K562 (cell line): ENCODE data around the gene CAMK1D. TPM values are rescaled to one million over a fixed set of nuclear protein-coding genes. Genes with fewer than 3 reads are reported as not detected.

Experiments
- ATAC-seq: fragments of 200-7000 bp; cut with Tn5 transposase; 3 replicates; pipeline ENCODE4 v1.9.1; 2020; ENCODE audit warnings: moderate library complexity
- BruUV-seq: library from RNA; stranded (reverse); fragments of 400-500 nt; replicated peaks from 2 replicates; lab custom pipeline; 2021; lab: Mats Ljungman, UMichigan
- CTCF ChIA-PET: fragments of 300-600 bp; formaldehyde crosslinking; extraction: SDS; loops from one replicate; lab custom pipeline; 2021; ENCODE audit warnings: low intra/inter-chr PET ratio; lab: Yijun Ruan, JAX
- POLR2A ChIA-PET: fragments of 300-600, 350-650 bp; sonication (Branson Sonifier 250); formaldehyde crosslinking; extraction: SDS; loops from one replicate; lab custom pipeline; 2021; ENCODE audit warnings: antibody characterized with exemption, inconsistent platforms; lab: Yijun Ruan, JAX
- DNase-seq, 4 experiments: peaks; one replicate each; pipeline versions ENCODE4 v3.0.0 to v3.0.0-alpha.2; 2011 to 2018; ENCODE audit warnings: low spot score in 3 of 4, mixed read lengths in 3 of 4; ENCODE audit errors: extremely low read depth in 1 of 4
- FAIRE-seq: peaks from 2 replicates; lab custom pipeline; 2011; peaks lifted over from hg19 to GRCh38; lab: Jason Lieb, UNC
- H2AFZ ChIP-seq: 2 replicates; pipeline ENCODE4 v1.6.0; 2011; ENCODE audit warnings: low read depth, low read length, control low read depth, inconsistent platforms
- H3K27ac ChIP-seq: fragments of 200-600 bp; 3 replicates; pipeline ENCODE4 v1.8.0; 2011; ENCODE audit warnings: low read depth, mild to moderate bottlenecking, control low read depth, inconsistent platforms, low read length, moderate library complexity, mixed read lengths; ENCODE audit errors: extremely low read depth
- H3K27me3 ChIP-seq, 2 experiments: fragments of 300-600 bp in 1 of 2; 2 replicates in 1 of 2; 3 replicates in 1 of 2; pipeline versions ENCODE4 v1.6.0 to v1.8.0; 2011; ENCODE audit warnings: inconsistent platforms in 2 of 2, low read length in 2 of 2, mild to moderate bottlenecking in 1 of 2, mixed read lengths in 1 of 2, moderate library complexity in 1 of 2; ENCODE audit not compliant: control insufficient read depth in 2 of 2, insufficient read depth in 2 of 2
- H3K36me3 ChIP-seq: fragments of 300-600 bp; 3 replicates; pipeline ENCODE4 v1.8.0; 2011; ENCODE audit warnings: mild to moderate bottlenecking, low read length, inconsistent platforms; ENCODE audit not compliant: control insufficient read depth, insufficient read depth
- H3K4me1 ChIP-seq, 2 experiments: fragments of 200-600 bp in 1 of 2; replicated peaks in 1 of 2; 2 replicates in 1 of 2; 3 replicates in 1 of 2; pipeline versions ENCODE4 v1.5.1 to v1.8.0; 2011; ENCODE audit warnings: inconsistent platforms in 2 of 2, low read length in 2 of 2, mild to moderate bottlenecking in 1 of 2, mixed read lengths in 1 of 2, moderate library complexity in 1 of 2; ENCODE audit not compliant: control insufficient read depth in 2 of 2, insufficient read depth in 2 of 2
- H3K4me2 ChIP-seq: 2 replicates; pipeline ENCODE4 v1.6.1; 2011; ENCODE audit warnings: low read length, control low read depth, inconsistent platforms, mixed read lengths; ENCODE audit not compliant: insufficient read depth
- H3K4me3 ChIP-seq: fragments of 200-600 bp; sonication (generic), shearing (Covaris generic); 2 replicates; pipeline ENCODE4 v1.5.1; 2016; ENCODE audit warnings: control low read depth, inconsistent platforms
- H3K79me2 ChIP-seq: fragments of 200-600 bp; 3 replicates; pipeline ENCODE4 v1.8.0; 2011; ENCODE audit warnings: low read length, inconsistent platforms; ENCODE audit not compliant: control insufficient read depth, insufficient read depth
- H3K9ac ChIP-seq, 2 experiments: 2 replicates each; pipeline versions ENCODE4 v1.6.0 to v1.6.1; 2011; ENCODE audit warnings: low read depth in 2 of 2, low read length in 2 of 2, control low read depth in 1 of 2, inconsistent platforms in 1 of 2, mild to moderate bottlenecking in 1 of 2, mixed read lengths in 1 of 2; ENCODE audit not compliant: insufficient read depth in 1 of 2
- H3K9me1 ChIP-seq: one replicate; pipeline ENCODE4 v1.6.0; 2011; ENCODE audit warnings: inconsistent platforms, mild to moderate bottlenecking, low read length, moderate library complexity; ENCODE audit not compliant: control insufficient read depth, insufficient read depth
- H3K9me3 ChIP-seq: replicated peaks from 2 replicates; pipeline ENCODE4 v1.5.1; 2011; ENCODE audit warnings: low read depth, low read length, inconsistent platforms; ENCODE audit not compliant: control insufficient read depth, insufficient read depth
- H4K20me1 ChIP-seq: replicated peaks from 2 replicates; pipeline ENCODE4 v1.6.1; 2011; ENCODE audit warnings: low read length, inconsistent platforms, mixed read lengths; ENCODE audit not compliant: control insufficient read depth, insufficient read depth
- ATF2 ChIP-seq: sonication (generic); formaldehyde crosslinking; IDR thresholded peaks from 2 replicates; pipeline ENCODE4 v1.8.1; 2022; ENCODE audit warnings: missing genetic modification reagents
- CHAMP1 ChIP-seq: fragments of 450-650 bp; IDR thresholded peaks from 2 replicates; pipeline ENCODE4 v1.6.1; 2016; ENCODE audit warnings: mild to moderate bottlenecking
- CREBBP ChIP-seq: IDR thresholded peaks from one replicate; pipeline ENCODE4 v1.6.1; 2012; ENCODE audit warnings: low read depth, mild to moderate bottlenecking, control low read depth, inconsistent platforms, low read length
- CXXC5 ChIP-seq: fragments of 250-450 bp; sonication (Bioruptor Pico); IDR thresholded peaks from 2 replicates; pipeline ENCODE4 v1.8.0; 2022; ENCODE audit warnings: inconsistent platforms, mild to moderate bottlenecking, moderate library complexity
- PHF21A ChIP-seq: fragments of 450-650 bp; IDR thresholded peaks from 2 replicates; pipeline ENCODE4 v1.6.1; 2017; ENCODE audit warnings: low read depth, borderline replicate concordance
- ZFX ChIP-seq: sonication (generic); formaldehyde crosslinking; IDR thresholded peaks from 2 replicates; pipeline ENCODE4 v1.8.0; 2022; ENCODE audit warnings: mild to moderate bottlenecking, missing genetic modification reagents, moderate library complexity
- ZNF23 ChIP-seq: fragments of 250-450 bp; sonication (Bioruptor Pico); IDR thresholded peaks from 2 replicates; pipeline ENCODE4 v1.4.0; 2020; ENCODE audit warnings: mild to moderate bottlenecking
- WGBS: fragments of 100-300 bp; shearing (Covaris generic); methylation state at CpG from one replicate; pipeline ENCODE4 v1.1.6; 2016; ENCODE audit warnings: low coverage, mixed read lengths; ENCODE audit not compliant: insufficient coverage; ENCODE audit errors: missing lambda C conversion rate; 5-methylcytosine and 5-hydroxymethylcytosine counted together
- in situ Hi-C: fragments of 300-500 bp; cut with MboI; formaldehyde crosslinking; loops from 4 replicates; pipeline ENCODE4 v1.15.0; 2018; ENCODE audit warnings: inconsistent platforms, mixed read lengths
- intact Hi-C: fragments of 100-400 bp; cut with micrococcal nuclease; formaldehyde crosslinking; loops from 2 replicates; pipeline ENCODE4 v1.14.2; 2022
- polyA plus RNA-seq, 8 experiments: library from polyadenylated mRNA; depleted of rRNA in 4 of 8; stranded (reverse) in 5 of 8; unstranded in 3 of 8; fragments of >200 nt; fragmentation: Nextera tagmentation in 2 of 8; fragmentation: Illumina TruSeq in 1 of 8; extraction: Ambion mirVana in 2 of 8; extraction: Trizol in 1 of 8; gene quantifications; 2 replicates each; pipeline versions ENCODE4 v1.2.1 to v1.2.3, GENCODE V29; 2011 to 2014; ENCODE audit warnings: inconsistent platforms in 1 of 8, missing spikeins in 1 of 8
- total RNA-seq, 7 experiments: library from RNA; depleted of rRNA in 6 of 7; stranded (reverse); fragments of >200 nt in 6 of 7; fragmentation: Illumina TruSeq in 2 of 7; extraction: Trizol in 2 of 7; gene quantifications; 2 replicates each; pipeline versions ENCODE4 v1.2.1 to v1.2.3, GENCODE V29; 2011 to 2021; ENCODE audit warnings: low replicate concordance in 1 of 7
- TF ChIP-seq, protein P1 (sequence below): fragments of 200-400 bp; formaldehyde crosslinking; IDR thresholded peaks from 2 replicates; pipeline ENCODE4 v1.6.1; 2017; ENCODE audit warnings: mild to moderate bottlenecking, low read depth, low read length, moderate library complexity
- TF ChIP-seq, protein P2 (sequence below): sonication (generic); formaldehyde crosslinking; IDR thresholded peaks from 2 replicates; pipeline ENCODE4 v1.8.1; 2023; ENCODE audit warnings: mild to moderate bottlenecking, missing genetic modification reagents

Gene CAMK1D
- total and polyA plus RNA-seq, 9 of the 15 experiments (the other 6 are each of a cell fraction or from before 2014, with no cell fraction given): 0.12 to 0.24 (median 0.20) TPM; not detected in 5

DNA sequence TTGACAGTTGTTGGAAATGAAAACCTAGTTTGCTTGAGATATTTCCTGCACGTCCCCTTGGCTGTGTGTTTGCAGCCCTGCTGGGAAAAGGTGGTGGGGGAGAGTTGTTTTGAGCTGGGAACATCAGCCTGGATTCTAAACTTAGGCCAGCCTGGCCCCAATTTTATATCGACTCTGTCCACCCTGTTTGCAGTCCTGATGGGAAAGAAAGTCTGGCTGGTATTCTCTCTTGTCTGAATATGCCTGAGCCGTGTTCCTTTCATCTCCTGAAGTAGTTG lies 473.5 kb downstream of the CAMK1D start:
- Histone ChIP-seq H3K9me1 (no peaks in the 10 kb centered on the region), H3K27ac (no peak overlapping the region), H3K36me3 (no peaks in the 10 kb centered on the region), H3K79me2 (no peaks in the 10 kb centered on the region), H3K4me3 (no peak overlapping the region), H3K4me2 (no peak overlapping the region), H3K9me3 (no peaks in the 10 kb centered on the region), H2AFZ (no peak overlapping the region), H3K27me3 (peaks cover 24 to 63% of the 10 kb centered on the region in 2 experiments; a peak in 3 of 5 replicates), H4K20me1 (no peaks in the 10 kb centered on the region; the same call in 1 of the 2 replicates), H3K9ac (no peak overlapping the region), H3K4me1 (no peaks in the 10 kb centered on the region)
- in situ Hi-C loops: no loop called here
- intact Hi-C loops: no loop called here
- TF ChIP-seq CHAMP1 (no peak), PHF21A (no peak), CREBBP (no peak), ZNF23 (CRISPR knock-in tag) (no peak), CXXC5 (CRISPR knock-in tag) (no peak), ATF2 (no peak), ZFX (CRISPR knock-in tag) (no peak)
- TF ChIP-seq, protein P1, sequence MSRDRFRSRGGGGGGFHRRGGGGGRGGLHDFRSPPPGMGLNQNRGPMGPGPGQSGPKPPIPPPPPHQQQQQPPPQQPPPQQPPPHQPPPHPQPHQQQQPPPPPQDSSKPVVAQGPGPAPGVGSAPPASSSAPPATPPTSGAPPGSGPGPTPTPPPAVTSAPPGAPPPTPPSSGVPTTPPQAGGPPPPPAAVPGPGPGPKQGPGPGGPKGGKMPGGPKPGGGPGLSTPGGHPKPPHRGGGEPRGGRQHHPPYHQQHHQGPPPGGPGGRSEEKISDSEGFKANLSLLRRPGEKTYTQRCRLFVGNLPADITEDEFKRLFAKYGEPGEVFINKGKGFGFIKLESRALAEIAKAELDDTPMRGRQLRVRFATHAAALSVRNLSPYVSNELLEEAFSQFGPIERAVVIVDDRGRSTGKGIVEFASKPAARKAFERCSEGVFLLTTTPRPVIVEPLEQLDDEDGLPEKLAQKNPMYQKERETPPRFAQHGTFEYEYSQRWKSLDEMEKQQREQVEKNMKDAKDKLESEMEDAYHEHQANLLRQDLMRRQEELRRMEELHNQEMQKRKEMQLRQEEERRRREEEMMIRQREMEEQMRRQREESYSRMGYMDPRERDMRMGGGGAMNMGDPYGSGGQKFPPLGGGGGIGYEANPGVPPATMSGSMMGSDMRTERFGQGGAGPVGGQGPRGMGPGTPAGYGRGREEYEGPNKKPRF: no peak
- TF ChIP-seq, protein P2, sequence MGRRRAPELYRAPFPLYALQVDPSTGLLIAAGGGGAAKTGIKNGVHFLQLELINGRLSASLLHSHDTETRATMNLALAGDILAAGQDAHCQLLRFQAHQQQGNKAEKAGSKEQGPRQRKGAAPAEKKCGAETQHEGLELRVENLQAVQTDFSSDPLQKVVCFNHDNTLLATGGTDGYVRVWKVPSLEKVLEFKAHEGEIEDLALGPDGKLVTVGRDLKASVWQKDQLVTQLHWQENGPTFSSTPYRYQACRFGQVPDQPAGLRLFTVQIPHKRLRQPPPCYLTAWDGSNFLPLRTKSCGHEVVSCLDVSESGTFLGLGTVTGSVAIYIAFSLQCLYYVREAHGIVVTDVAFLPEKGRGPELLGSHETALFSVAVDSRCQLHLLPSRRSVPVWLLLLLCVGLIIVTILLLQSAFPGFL: no peak
- FAIRE-seq (no peak), DNase-seq (no peak), ATAC-seq (no peak)
- 0% methylated on average over 3 of the region's 3 CpGs for WGBS
- BruUV-seq: no TSS peak
- ChIA-PET CTCF (no interaction called here), POLR2A (interaction anchor here (0.6 kb wide), 1 partner anchor 125 kb away, joined by 3 read pairs; no protein-coding TSS in a partner anchor)
